T1000 (cell line): ENCODE measurements around the gene COL21A1.

Experiments
- DNase-seq: peaks from one replicate; lab custom pipeline; 2025; ENCODE audit warnings: mixed read lengths; lab: John Stamatoyannopoulos, UW

COL21A1 gene

DNA sequence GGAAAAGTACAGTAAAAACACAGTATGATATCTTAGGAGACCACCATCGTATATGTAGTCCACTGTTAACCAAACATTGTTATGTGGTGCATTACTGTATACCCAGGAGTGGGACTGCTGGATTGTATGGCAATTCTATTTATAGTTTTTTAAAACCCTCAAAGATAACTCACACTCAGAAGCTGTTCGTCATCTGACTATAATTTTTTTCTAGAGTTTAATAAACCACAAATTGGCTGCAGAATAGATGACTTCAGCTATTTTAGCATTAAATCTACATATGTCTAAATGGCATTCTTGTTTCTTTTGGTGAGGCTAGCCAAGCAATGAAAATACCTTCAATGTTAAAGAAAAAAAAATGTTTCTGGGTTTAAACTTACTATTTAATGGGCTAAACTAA, 237.7 kb downstream of the COL21A1 start:
- no peak for DNase-seq
